BJ (cell line): ENCODE measurements around the gene CCDC93. TPM values are rescaled to one million over a fixed set of nuclear protein-coding genes. Genes with fewer than 3 reads are reported as not detected.

Experiments
- CTCF ChIA-PET: fragments of 350-600 bp; formaldehyde crosslinking; extraction: SDS; loops from one replicate; lab custom pipeline; 2021; ENCODE audit warnings: antibody characterized with exemption, inconsistent platforms; lab: Yijun Ruan, JAX
- POLR2A ChIA-PET: fragments of 300-600 bp; sonication (Branson Sonifier 250); formaldehyde crosslinking; extraction: SDS; loops from one replicate; lab custom pipeline; 2021; ENCODE audit warnings: antibody characterized with exemption; lab: Charles Lee
- DNase-seq: peaks from one replicate; pipeline ENCODE4 v3.0.0-alpha.2; 2011; ENCODE audit warnings: low read depth
- H3K27me3 ChIP-seq: 2 replicates; pipeline ENCODE4 v1.6.0; 2011; ENCODE audit warnings: low read length; ENCODE audit not compliant: control insufficient read depth, insufficient read depth
- H3K36me3 ChIP-seq: 2 replicates; pipeline ENCODE4 v1.5.1; 2011; ENCODE audit warnings: low read length; ENCODE audit not compliant: control insufficient read depth, insufficient read depth
- H3K4me3 ChIP-seq: 2 replicates; pipeline ENCODE4 v1.5.1; 2011; ENCODE audit warnings: low read depth, mild to moderate bottlenecking, control low read depth, low read length
- polyA plus RNA-seq: library from polyadenylated mRNA; depleted of rRNA; stranded (reverse); fragments of >200 nt; gene quantifications from 2 replicates; pipeline ENCODE4 v1.2.3, GENCODE V29; 2011
- TF ChIP-seq, protein P1 (sequence below): IDR thresholded peaks from 2 replicates; pipeline ENCODE4 v1.5.1; 2011; ENCODE audit warnings: low read depth, mild to moderate bottlenecking, control low read depth, inconsistent platforms, low read length, moderate library complexity; ENCODE audit not compliant: insufficient read depth

CCDC93 gene
- polyA plus RNA-seq, 1 experiment: 12.8 TPM

DNA sequence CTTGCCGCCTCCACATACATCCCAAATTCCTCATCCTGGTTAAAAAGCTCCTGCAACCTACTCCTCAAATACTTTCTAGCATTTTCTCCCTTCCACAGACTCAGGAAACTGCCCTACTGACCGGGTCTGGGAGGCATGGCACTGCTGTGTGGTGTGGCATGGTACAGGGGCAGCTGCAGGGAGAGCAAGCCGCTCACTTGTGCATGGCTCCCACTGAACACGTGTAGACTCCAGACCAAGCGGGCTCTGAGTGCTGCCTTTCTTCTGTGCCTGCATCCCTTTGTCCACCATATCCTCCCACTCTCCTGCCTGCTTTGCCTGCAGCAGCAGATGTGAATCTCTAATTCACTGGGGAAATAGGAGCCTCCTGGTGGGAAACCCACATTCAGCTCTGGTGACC, 72.2 kb downstream of the CCDC93 start:
- CTCF ChIA-PET: interaction anchor here (0.8 to 4.2 kb wide), 6 partner anchors 11 to 128 kb away, joined by 3 to 37 read pairs (median 4); partner anchors contain the start of gene DDX18
- Histone ChIP-seq H3K4me3 (no peak overlapping the region), H3K27me3 (no peaks in the 10 kb centered on the region), H3K36me3 (peaks cover 15% of the 10 kb centered on the region)
- TF ChIP-seq, protein P1, sequence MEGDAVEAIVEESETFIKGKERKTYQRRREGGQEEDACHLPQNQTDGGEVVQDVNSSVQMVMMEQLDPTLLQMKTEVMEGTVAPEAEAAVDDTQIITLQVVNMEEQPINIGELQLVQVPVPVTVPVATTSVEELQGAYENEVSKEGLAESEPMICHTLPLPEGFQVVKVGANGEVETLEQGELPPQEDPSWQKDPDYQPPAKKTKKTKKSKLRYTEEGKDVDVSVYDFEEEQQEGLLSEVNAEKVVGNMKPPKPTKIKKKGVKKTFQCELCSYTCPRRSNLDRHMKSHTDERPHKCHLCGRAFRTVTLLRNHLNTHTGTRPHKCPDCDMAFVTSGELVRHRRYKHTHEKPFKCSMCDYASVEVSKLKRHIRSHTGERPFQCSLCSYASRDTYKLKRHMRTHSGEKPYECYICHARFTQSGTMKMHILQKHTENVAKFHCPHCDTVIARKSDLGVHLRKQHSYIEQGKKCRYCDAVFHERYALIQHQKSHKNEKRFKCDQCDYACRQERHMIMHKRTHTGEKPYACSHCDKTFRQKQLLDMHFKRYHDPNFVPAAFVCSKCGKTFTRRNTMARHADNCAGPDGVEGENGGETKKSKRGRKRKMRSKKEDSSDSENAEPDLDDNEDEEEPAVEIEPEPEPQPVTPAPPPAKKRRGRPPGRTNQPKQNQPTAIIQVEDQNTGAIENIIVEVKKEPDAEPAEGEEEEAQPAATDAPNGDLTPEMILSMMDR: no peak
- POLR2A ChIA-PET: no interaction called here
- no peak for DNase-seq

DNA sequence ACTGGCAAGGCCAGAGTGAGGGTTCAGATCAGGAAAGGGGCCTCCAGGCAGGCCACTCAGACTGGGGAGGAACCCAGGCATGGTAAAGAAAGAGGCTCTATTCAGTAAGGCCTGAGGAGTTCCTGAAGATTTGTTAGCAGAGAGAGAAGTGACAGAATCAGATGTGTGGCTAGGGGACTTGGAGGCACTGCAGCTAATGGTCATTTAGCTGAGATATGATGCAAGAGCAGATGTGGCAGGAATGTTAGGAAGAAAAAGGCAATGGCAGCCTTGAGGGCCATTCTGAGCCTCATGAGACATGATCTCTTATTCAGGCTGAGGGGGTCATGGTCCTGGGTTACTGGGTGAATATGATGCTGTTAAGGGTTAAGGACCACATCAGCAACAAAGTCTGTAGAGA, 73.4 kb downstream of the CCDC93 start:
- ChIA-PET POLR2A (no interaction called here), CTCF (interaction anchor here (0.9 to 4.2 kb wide), 5 partner anchors 23 to 126 kb away, joined by 4 to 37 read pairs (median 4); partner anchors contain the start of gene DDX18)
- DNase-seq: no peak
- TF ChIP-seq, protein P1: no peak
- H3K4me3 ChIP-seq: no peak overlapping the region
- H3K36me3 ChIP-seq: peaks cover 10% of the 10 kb centered on the region
- no peaks in the 10 kb centered on the region for H3K27me3 ChIP-seq

DNA sequence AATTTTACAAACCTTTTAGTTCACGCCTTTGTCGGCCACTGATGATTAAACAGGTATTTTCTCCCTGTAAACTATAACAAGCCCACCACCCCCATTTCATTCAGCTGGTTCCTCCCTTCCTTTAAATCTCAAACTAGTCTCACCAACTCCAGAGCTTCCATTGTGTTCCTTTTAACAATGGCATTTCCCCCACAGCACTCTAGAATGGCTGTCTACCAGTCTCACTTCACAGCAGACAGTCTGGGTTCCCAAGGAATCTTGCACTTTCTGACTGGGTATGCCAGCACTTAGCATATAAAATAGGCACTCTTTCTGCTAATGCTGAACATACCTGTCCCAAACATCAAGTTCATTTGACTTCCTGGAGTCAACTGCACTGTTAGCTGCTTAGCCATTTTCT, 75.3 kb downstream of the CCDC93 start:
- Histone ChIP-seq H3K36me3 (peaks cover 18% of the 10 kb centered on the region), H3K4me3 (no peak overlapping the region), H3K27me3 (no peaks in the 10 kb centered on the region)
- no peak for DNase-seq
- TF ChIP-seq, protein P1: no peak
- ChIA-PET POLR2A (no interaction called here), CTCF (interaction anchor here (1.1 to 1.5 kb wide), 2 partner anchors 18 to 103 kb away, joined by 3 to 4 read pairs; no protein-coding TSS in a partner anchor)

DNA sequence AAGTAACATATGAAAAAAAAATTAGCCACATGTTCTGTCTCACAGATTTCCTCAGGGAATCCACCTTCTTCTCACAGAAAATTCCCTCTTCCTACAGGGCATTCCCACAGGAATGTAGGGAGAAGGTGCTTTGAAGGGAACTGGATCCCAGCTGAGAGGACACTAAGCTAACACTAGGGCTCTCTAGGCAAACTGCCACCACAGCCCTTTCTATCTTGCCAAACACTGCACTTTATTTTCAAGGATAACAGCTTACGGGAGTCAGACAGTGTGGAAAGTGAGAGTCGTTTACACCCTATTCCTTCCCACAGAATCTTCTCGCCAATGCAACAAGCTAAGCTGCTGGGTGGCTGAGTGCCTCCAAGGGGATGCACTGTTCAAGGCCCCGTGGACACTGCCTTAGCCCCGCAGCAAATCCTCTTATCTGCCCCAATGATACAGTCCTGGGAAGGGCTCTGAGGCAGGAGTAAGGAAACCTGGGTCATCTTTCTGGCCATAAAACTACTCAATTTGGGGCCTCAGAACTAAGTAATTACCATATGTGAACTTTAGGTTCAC, 76.9 kb downstream of the CCDC93 start:
- DNase-seq: no peak
- CTCF ChIA-PET: interaction anchor here (1.5 kb wide), 1 partner anchor 101 kb away, joined by 4 read pairs; no protein-coding TSS in a partner anchor
- peaks cover 21% of the 10 kb centered on the region for H3K36me3 ChIP-seq
- H3K27me3 ChIP-seq: no peaks in the 10 kb centered on the region
- no peak overlapping the region for H3K4me3 ChIP-seq
- POLR2A ChIA-PET: no interaction called here
- TF ChIP-seq, protein P1: 0 out of 2 replicates have a peak, but pooled peaks have one; percentile 6

DNA sequence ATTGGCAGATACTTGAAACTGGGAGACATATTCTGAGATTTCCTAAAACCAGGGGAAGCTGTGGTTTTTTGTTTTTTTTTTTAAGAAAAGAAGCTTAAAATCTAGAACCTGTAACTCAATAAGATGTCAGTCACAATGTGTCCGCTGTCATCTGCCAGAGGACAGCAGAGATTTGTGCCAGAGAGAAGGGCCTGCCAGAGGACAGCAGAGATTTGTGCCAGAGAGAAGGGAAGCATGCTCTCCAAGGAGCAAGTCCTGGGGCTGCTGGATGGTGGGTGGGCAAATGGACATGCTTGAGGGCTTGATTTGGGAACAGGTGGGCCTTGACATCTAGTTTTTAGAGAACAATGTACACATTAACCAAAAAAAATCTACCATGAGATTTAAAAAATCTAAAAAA, 77.9 kb downstream of the CCDC93 start:
- POLR2A ChIA-PET: no interaction called here
- no peak for DNase-seq
- Histone ChIP-seq H3K4me3 (no peak overlapping the region), H3K36me3 (peaks cover 21% of the 10 kb centered on the region), H3K27me3 (no peaks in the 10 kb centered on the region)
- TF ChIP-seq, protein P1: no peak
- CTCF ChIA-PET: no interaction called here
